ENCODE measurements around the gene CRELD1.

GRCh38 chr3:9903238-9903624 lies 30.4 kb upstream of the CRELD1 start:
- TF ChIP-seq CTCF (IDR thresholded peaks at IDR 0.05; ENCODE audit: low read depth, low read length, missing input control) (no peak), TAF1 (conservative IDR thresholded peaks at IDR 0.05) (no peak), MAX (IDR thresholded peaks at IDR 0.05) (no peak), FOXA1 (IDR thresholded peaks at IDR 0.05) (no peak), REST (IDR thresholded peaks at IDR 0.05) (no peak), GABPA (IDR thresholded peaks at IDR 0.05 in 1 of 2, conservative IDR thresholded peaks at IDR 0.05 in 1 of 2) (no peak), EGR1 (IDR thresholded peaks at IDR 0.05; ENCODE audit: low read depth in 2 of 2) (no peak), FOXA2 (IDR thresholded peaks at IDR 0.05) (no peak), RXRA (IDR thresholded peaks at IDR 0.05) (no peak), HNF4A (conservative IDR thresholded peaks at IDR 0.05) (no peak), RAD21 (IDR thresholded peaks at IDR 0.05) (no peak)

Measured in liver (tissue), 3 donors.